ENCODE measurements around the gene ZNF512.
"Not testable (repeated sequence)": the region's sequence is repeated elsewhere in the genome, so short reads cannot be mapped to it uniquely, and the experiment has no call there.

Gene ZNF512

GRCh38 chr2:27582695-27583389, at the start of gene ZNF512:
Gene ZNF512, plus strand, starts transcription at chr2:27583042. Its CDS starts 71 bp downstream, at chr2:27583113.
- peak; percentile 80 for DNase-seq (ENCODE audit: low read depth, low spot score)

- no peak for DNase-seq (ENCODE audit: low read depth, low spot score)
Measured at GRCh38 chr2:27537287-27537686, 45.6 kb upstream of the ZNF512 start.

- DNase-seq (ENCODE audit: low read depth, low spot score), result not testable (repeated sequence)
Measured at GRCh38 chr2:27538839-27539450, 43.9 kb upstream of the ZNF512 start.

GRCh38 chr2:27539649-27540048, 43.2 kb upstream of the ZNF512 start:
- not testable (repeated sequence) for DNase-seq (ENCODE audit: low read depth, low spot score)

GRCh38 chr2:27544143-27544821, 38.6 kb upstream of the ZNF512 start:
- DNase-seq (ENCODE audit: low read depth, low spot score), result no peak

GRCh38 chr2:27545348-27546141, 37.3 kb upstream of the ZNF512 start:
- DNase-seq (ENCODE audit: low read depth, low spot score), result no peak

- DNase-seq (ENCODE audit: low read depth, low spot score), result no peak
Measured at GRCh38 chr2:27549303-27549702, 33.5 kb upstream of the ZNF512 start.

GRCh38 chr2:27551514-27551913, 31.3 kb upstream of the ZNF512 start:
- no peak for DNase-seq (ENCODE audit: low read depth, low spot score)

GRCh38 chr2:27552941-27553340, 29.9 kb upstream of the ZNF512 start:
- DNase-seq (ENCODE audit: low read depth, low spot score), result no peak

GRCh38 chr2:27554451-27554850, 28.4 kb upstream of the ZNF512 start:
- not testable (repeated sequence) for DNase-seq (ENCODE audit: low read depth, low spot score)

GRCh38 chr2:27559228-27559627, 23.6 kb upstream of the ZNF512 start:
- no peak for DNase-seq (ENCODE audit: low read depth, low spot score)

GRCh38 chr2:27561060-27561459, 21.8 kb upstream of the ZNF512 start:
- no peak for DNase-seq (ENCODE audit: low read depth, low spot score)

GRCh38 chr2:27566628-27567027, 16.2 kb upstream of the ZNF512 start:
- DNase-seq (ENCODE audit: low read depth, low spot score), result peak; percentile 6

- DNase-seq (ENCODE audit: low read depth, low spot score), result no peak
Measured at GRCh38 chr2:27569398-27569797, 13.4 kb upstream of the ZNF512 start.

- DNase-seq (ENCODE audit: low read depth, low spot score), result no peak
Measured at GRCh38 chr2:27571197-27571596, 11.6 kb upstream of the ZNF512 start.

- DNase-seq (ENCODE audit: low read depth, low spot score), result no peak
Measured at GRCh38 chr2:27571681-27572080, 11.2 kb upstream of the ZNF512 start.

- no peak for DNase-seq (ENCODE audit: low read depth, low spot score)
Measured at GRCh38 chr2:27572439-27572838, 10.4 kb upstream of the ZNF512 start.

GRCh38 chr2:27572998-27573429, 9.8 kb upstream of the ZNF512 start:
- DNase-seq (ENCODE audit: low read depth, low spot score), result no peak

GRCh38 chr2:27573452-27573851, 9.4 kb upstream of the ZNF512 start:
- peak; percentile 7 for DNase-seq (ENCODE audit: low read depth, low spot score)

- DNase-seq (ENCODE audit: low read depth, low spot score), result no peak
Measured at GRCh38 chr2:27581417-27582128, 1.3 kb upstream of the ZNF512 start.

- no peak for DNase-seq (ENCODE audit: low read depth, low spot score)
Measured at GRCh38 chr2:27582129-27582694, 630 bp upstream of the ZNF512 start.
